ENCODE measurements around the gene QTRT2. TPM values are rescaled to one million over a fixed set of nuclear protein-coding genes. Genes with fewer than 3 reads are reported as not detected.

Gene QTRT2
- 10 to 100 TPM; 27.2 to 30.7 TPM for total RNA-seq

- Mint-ChIP-seq H3K27me3 (no peaks in the 10 kb centered on the region), H3K9me3 (no peaks in the 10 kb centered on the region), H3K36me3 (peaks cover 7% of the 10 kb centered on the region), H3K4me1 (ENCODE audit: low read depth) (peaks cover 28% of the 10 kb centered on the region), H3K4me3 (peak within 1 kb of the TSS; percentile 94), H3K27ac (peak within 1 kb of the TSS; percentile 89)
- ChIA-PET CTCF (interaction anchor here (0.9 to 2.0 kb wide), 4 partner anchors 212 to 479 kb away, joined by 3 to 9 read pairs (median 3); no protein-coding TSS in a partner anchor), POLR2A (interaction anchor here (1.1 to 1.6 kb wide), 3 partner anchors 8 to 309 kb away, joined by 3 read pairs; partner anchors contain the start of gene ATP6V1A)
- peak; percentile 99 for DNase-seq
- intact Hi-C loops (cut with micrococcal nuclease), result loop anchor here (1.0 to 10.0 kb wide), 7 partner anchors 108 to 1091 kb away; partner anchors contain the start of genes GRAMD1C, NAA50, SPICE1 and USF3
These were observed at the start of gene QTRT2, which contains the start of gene CCDC191 for GRCh38 chr3:114056130-114057010. TSS of gene QTRT2 (plus strand) at chr3:114056737. CDS start at chr3:114065258, 8,521 bp downstream. TSS of gene CCDC191 (minus strand) at chr3:114056526. CDS start at chr3:114056466, 60 bp downstream.

DNA sequence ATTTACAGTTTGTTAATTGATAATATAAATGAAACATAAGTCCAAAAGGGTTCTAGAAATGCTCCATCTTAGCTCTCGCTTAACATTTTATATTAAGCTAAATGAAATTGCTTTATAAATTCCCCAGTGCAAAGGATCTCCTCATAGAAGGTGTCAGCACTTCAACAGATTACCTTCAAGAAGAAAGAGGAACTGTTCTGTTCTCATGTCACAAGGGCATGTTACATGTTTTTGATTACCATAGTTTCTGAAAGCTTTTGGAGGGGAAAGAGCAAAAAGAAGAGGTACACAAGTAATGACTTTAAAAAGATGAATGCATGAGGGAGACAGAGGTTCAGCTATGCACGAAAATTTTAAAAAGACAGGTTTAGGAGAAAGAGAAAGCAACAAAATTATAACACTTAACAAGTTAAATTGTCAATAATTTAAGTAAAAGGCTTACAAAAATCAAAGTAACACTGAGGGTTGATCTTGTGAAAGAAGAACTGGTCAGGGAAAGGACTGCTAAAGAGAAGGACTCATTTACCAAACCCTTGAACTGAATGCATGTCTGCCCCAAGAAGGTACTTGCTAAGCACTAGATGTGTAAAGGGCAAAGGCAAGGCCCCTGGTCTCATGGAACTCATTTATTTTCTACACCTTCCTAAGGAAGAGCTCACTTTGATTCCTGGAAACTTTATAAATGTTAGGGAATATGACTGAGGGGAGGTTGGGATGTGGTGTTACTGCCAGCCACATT is 45.3 kb upstream of the QTRT2 start:
- H3K27me3 Mint-ChIP-seq, result no peaks in the 10 kb centered on the region
- peaks cover 5% of the 10 kb centered on the region for H3K36me3 Mint-ChIP-seq
- CTCF ChIA-PET, result no interaction called here
- intact Hi-C loops (cut with micrococcal nuclease), result no loop called here
- H3K9me3 Mint-ChIP-seq, result no peaks in the 10 kb centered on the region
- no peak overlapping the region for H3K4me3 Mint-ChIP-seq
- POLR2A ChIA-PET, result no interaction called here
- no peak for DNase-seq
- no peak overlapping the region for H3K27ac Mint-ChIP-seq
- H3K4me1 Mint-ChIP-seq (ENCODE audit: low read depth), result no peaks in the 10 kb centered on the region

GRCh38 chr3:114014211-114014610 is 42.3 kb upstream of the QTRT2 start:
- POLR2A ChIA-PET, result no interaction called here
- CTCF ChIA-PET, result no interaction called here

DNA sequence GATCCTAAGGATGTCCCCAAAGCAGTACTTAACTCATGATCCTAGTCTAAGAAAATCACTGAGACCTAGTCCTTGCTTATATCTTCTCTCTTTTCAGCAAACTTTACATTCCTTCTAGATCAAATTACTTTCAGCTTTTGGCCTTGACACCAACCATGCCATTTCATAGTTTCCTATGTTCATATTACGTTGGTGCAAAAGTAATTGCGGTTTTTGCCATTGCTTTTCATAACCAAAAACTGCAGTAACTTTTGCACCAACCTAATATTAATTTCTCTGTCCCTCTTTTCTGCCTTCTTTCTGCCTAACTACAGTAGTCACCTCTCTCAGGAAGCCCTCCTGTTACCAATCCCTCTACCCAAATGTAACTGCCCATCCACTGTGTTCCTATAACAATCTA is 37.1 kb upstream of the QTRT2 start:
- Mint-ChIP-seq H3K4me3 (no peak overlapping the region), H3K27ac (no peak overlapping the region), H3K27me3 (no peaks in the 10 kb centered on the region), H3K36me3 (no peaks in the 10 kb centered on the region), H3K9me3 (no peaks in the 10 kb centered on the region), H3K4me1 (ENCODE audit: low read depth) (peaks cover 10% of the 10 kb centered on the region)
- no peak for DNase-seq
- intact Hi-C loops (cut with micrococcal nuclease), result no loop called here
- POLR2A ChIA-PET, result no interaction called here
- CTCF ChIA-PET, result no interaction called here

More at GRCh38 chr3:114014211-114014610, 42.3 kb upstream of the QTRT2 start:
- intact Hi-C loops (cut with micrococcal nuclease), result no loop called here
- no peak for DNase-seq
- no peaks in the 10 kb centered on the region for H3K27me3 Mint-ChIP-seq
- no peak overlapping the region for H3K4me3 Mint-ChIP-seq
- no peak overlapping the region for H3K27ac Mint-ChIP-seq
- H3K9me3 Mint-ChIP-seq, result no peaks in the 10 kb centered on the region
- H3K4me1 Mint-ChIP-seq (ENCODE audit: low read depth), result no peaks in the 10 kb centered on the region
- H3K36me3 Mint-ChIP-seq, result no peaks in the 10 kb centered on the region

DNA sequence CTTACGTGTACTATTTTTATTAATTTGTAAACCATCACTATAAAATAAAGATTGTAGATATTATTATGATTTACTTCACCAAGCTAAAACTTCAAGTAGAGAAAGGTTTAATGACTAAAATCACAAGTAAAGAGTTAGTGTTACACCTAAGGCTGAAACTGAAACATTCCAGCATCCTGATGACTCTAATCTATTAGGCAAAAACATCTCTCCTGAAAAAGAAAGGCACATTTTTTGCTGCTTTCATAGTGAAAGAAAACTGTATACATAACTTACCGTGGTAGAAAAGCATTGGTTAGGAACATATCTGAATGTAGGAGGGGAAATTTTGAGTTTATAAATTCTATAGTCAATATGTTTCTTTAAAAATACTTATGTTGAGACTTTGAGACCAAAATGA is 35.6 kb upstream of the QTRT2 start:
- ChIA-PET POLR2A (interaction anchor here (0.6 kb wide), 1 partner anchor 290 kb away, joined by 3 read pairs; no protein-coding TSS in a partner anchor), CTCF (no interaction called here)
- Mint-ChIP-seq H3K27ac (no peak overlapping the region), H3K27me3 (no peaks in the 10 kb centered on the region), H3K4me1 (ENCODE audit: low read depth) (peaks cover 10% of the 10 kb centered on the region), H3K36me3 (no peaks in the 10 kb centered on the region), H3K9me3 (no peaks in the 10 kb centered on the region), H3K4me3 (no peak overlapping the region)
- no peak for DNase-seq
- intact Hi-C loops (cut with micrococcal nuclease), result no loop called here

DNA sequence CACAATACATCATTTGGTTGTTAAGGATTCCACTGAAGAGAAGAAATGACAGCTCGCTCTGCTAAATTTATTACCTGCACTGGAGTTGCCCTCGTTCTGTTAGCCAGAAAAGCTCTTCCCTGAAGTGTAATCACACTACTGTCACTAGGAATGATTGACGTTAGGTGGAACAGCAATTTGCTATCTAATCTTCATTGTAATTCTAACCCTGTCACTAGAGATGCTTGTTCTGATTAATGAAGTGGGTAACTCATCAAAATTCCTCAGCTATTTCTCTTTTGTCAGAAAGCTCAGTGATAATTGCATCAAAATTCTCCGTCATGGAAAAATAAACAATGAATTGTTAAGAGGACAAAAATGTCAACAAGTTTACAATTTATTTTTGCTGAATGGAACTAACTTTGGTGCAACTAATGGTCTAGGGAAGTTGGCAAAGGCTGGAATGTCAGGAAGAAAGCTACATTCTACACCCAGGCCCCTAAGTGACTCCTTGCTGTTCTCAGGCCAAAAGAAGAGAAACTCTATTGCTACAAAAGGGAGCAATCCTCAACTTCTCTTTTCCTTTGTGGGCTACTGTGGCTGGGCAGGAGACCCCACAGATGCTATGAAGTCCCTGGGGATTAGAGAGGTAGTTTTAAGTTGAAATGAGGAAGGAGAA is 34.3 kb upstream of the QTRT2 start:
- no peak for DNase-seq
- no peak overlapping the region for H3K27ac Mint-ChIP-seq
- no peaks in the 10 kb centered on the region for H3K9me3 Mint-ChIP-seq
- intact Hi-C loops (cut with micrococcal nuclease), result no loop called here
- ChIA-PET CTCF (no interaction called here), POLR2A (no interaction called here)
- no peak overlapping the region for H3K4me3 Mint-ChIP-seq
- peaks cover 10% of the 10 kb centered on the region for H3K4me1 Mint-ChIP-seq (ENCODE audit: low read depth)
- H3K36me3 Mint-ChIP-seq, result no peaks in the 10 kb centered on the region
- no peaks in the 10 kb centered on the region for H3K27me3 Mint-ChIP-seq

GRCh38 chr3:114025451-114025850 is 31.1 kb upstream of the QTRT2 start:
- intact Hi-C loops (cut with micrococcal nuclease), result no loop called here
- POLR2A ChIA-PET, result no interaction called here
- DNase-seq, result no peak
- Mint-ChIP-seq H3K27ac (no peak overlapping the region), H3K9me3 (no peaks in the 10 kb centered on the region), H3K36me3 (no peaks in the 10 kb centered on the region), H3K27me3 (no peaks in the 10 kb centered on the region), H3K4me3 (no peak overlapping the region), H3K4me1 (ENCODE audit: low read depth) (peaks cover 8% of the 10 kb centered on the region)
- CTCF ChIA-PET, result no interaction called here

DNA sequence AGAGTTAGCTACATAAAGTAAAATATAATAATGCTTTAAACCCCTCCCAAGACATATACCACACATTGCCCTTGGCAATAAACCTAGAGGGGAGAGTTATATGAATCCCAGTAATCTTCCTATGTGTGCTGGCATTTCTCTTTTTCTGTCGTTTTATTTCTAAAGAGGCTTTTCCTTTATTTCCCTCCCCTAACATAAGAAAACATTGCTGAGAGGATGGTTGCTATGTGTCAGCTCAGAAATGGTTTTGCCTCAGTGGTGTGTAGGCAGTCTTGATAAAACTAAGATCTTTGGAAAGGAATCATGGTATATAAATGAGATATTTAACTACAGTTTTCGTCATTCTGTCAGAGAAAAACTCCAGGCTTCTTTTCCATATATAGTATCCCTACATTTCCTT is 30.2 kb upstream of the QTRT2 start:
- POLR2A ChIA-PET, result no interaction called here
- intact Hi-C loops (cut with micrococcal nuclease), result no loop called here
- Mint-ChIP-seq H3K4me3 (no peak overlapping the region), H3K9me3 (no peaks in the 10 kb centered on the region), H3K4me1 (ENCODE audit: low read depth) (peaks cover 4% of the 10 kb centered on the region), H3K36me3 (no peaks in the 10 kb centered on the region), H3K27ac (no peak overlapping the region), H3K27me3 (no peaks in the 10 kb centered on the region)
- DNase-seq, result no peak
- CTCF ChIA-PET, result no interaction called here

- ChIA-PET CTCF (no interaction called here), POLR2A (no interaction called here)
- Mint-ChIP-seq H3K4me1 (ENCODE audit: low read depth) (no peaks in the 10 kb centered on the region), H3K36me3 (peaks cover 6% of the 10 kb centered on the region), H3K4me3 (no peak overlapping the region), H3K27ac (no peak overlapping the region), H3K9me3 (no peaks in the 10 kb centered on the region), H3K27me3 (no peaks in the 10 kb centered on the region)
- intact Hi-C loops (cut with micrococcal nuclease), result no loop called here
- DNase-seq, result no peak
These were observed 22.8 kb upstream of the QTRT2 start for GRCh38 chr3:114033721-114034120.

DNA sequence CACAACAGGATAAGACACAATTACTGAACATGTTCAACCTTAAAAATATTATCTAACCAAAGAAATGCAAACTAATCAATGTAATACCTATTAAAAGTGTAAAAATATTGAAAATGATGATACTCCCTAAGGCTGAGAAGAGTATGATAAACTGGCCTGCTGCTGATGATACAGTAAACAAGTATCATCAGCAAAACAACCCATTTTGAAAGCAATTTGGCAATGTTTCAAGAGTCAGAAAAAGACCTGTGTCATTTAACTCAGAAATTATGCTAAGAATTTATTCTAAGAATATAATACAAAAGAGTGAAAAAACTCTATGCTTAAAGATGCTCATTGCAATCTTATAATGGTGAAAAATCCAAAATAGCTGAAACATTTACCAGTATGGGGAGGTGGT is 22.3 kb upstream of the QTRT2 start:
- H3K4me3 Mint-ChIP-seq, result no peak overlapping the region
- H3K36me3 Mint-ChIP-seq, result peaks cover 6% of the 10 kb centered on the region
- no peaks in the 10 kb centered on the region for H3K9me3 Mint-ChIP-seq
- no peak for DNase-seq
- intact Hi-C loops (cut with micrococcal nuclease), result no loop called here
- no peaks in the 10 kb centered on the region for H3K27me3 Mint-ChIP-seq
- POLR2A ChIA-PET, result no interaction called here
- CTCF ChIA-PET, result no interaction called here
- H3K4me1 Mint-ChIP-seq (ENCODE audit: low read depth), result no peaks in the 10 kb centered on the region
- no peak overlapping the region for H3K27ac Mint-ChIP-seq

- H3K4me1 Mint-ChIP-seq (ENCODE audit: low read depth), result no peaks in the 10 kb centered on the region
- no peaks in the 10 kb centered on the region for H3K9me3 Mint-ChIP-seq
- no peaks in the 10 kb centered on the region for H3K27me3 Mint-ChIP-seq
- H3K4me3 Mint-ChIP-seq, result no peak overlapping the region
- ChIA-PET POLR2A (no interaction called here), CTCF (no interaction called here)
- intact Hi-C loops (cut with micrococcal nuclease), result no loop called here
- no peak overlapping the region for H3K27ac Mint-ChIP-seq
- DNase-seq, result no peak
- H3K36me3 Mint-ChIP-seq, result peaks cover 6% of the 10 kb centered on the region
These were observed 21.6 kb upstream of the QTRT2 start for GRCh38 chr3:114034787-114035545.

DNA sequence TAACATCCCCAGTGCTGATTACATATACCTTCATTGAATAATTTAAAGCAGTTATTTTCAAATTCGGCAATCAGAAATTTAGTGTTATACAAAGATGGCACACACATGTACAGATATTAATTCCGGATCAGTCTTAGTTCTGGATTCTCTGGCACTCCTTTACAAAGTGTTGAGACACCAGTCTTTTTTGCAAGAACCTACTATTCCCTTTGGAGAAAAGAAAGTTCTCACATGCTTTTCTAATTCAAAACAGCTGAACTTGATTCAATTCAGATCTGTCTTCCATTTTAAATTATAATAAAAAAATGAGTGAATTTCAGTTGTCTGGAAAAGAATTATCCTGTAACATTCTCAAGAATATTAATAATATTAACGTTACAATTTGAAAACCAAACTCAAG is 20.6 kb upstream of the QTRT2 start:
- intact Hi-C loops (cut with micrococcal nuclease), result no loop called here
- H3K9me3 Mint-ChIP-seq, result no peaks in the 10 kb centered on the region
- H3K4me1 Mint-ChIP-seq (ENCODE audit: low read depth), result no peaks in the 10 kb centered on the region
- ChIA-PET POLR2A (no interaction called here), CTCF (no interaction called here)
- no peak overlapping the region for H3K27ac Mint-ChIP-seq
- no peaks in the 10 kb centered on the region for H3K27me3 Mint-ChIP-seq
- peaks cover 6% of the 10 kb centered on the region for H3K36me3 Mint-ChIP-seq
- no peak overlapping the region for H3K4me3 Mint-ChIP-seq
- no peak for DNase-seq
